A673 (cell line): Measurements from ENCODE around the gene WASF2. TPM values are rescaled to one million over a fixed set of nuclear protein-coding genes. Genes with fewer than 3 reads are reported as not detected.
"Not testable (repeated sequence)": the region's sequence is repeated elsewhere in the genome, so short reads cannot be mapped to it uniquely, and the experiment has no call there.

ENCODE experiments used
- Bru-seq: library from RNA; stranded (reverse); fragments of 400-500 nt; gene quantifications from one replicate; lab custom pipeline; 2021; lab: Mats Ljungman, UMichigan
- BruChase-seq, 2 experiments: library from RNA; stranded (reverse); fragments of 400-500 nt; gene quantifications; one replicate each; lab custom pipeline; 2021; lab: Mats Ljungman, UMichigan
- BruUV-seq: library from RNA; stranded (reverse); fragments of 400-500 nt; replicated peaks from 2 replicates; lab custom pipeline; 2021; lab: Mats Ljungman, UMichigan
- CTCF ChIA-PET: fragments of 300-600 bp; sonication (Branson Sonifier 250); formaldehyde crosslinking; loops from one replicate; lab custom pipeline; 2022; ENCODE audit warnings: antibody characterized with exemption; lab: Charles Lee
- POLR2A ChIA-PET: fragments of 300-600 bp; sonication (Branson Sonifier 250); formaldehyde crosslinking; loops from one replicate; lab custom pipeline; 2022; ENCODE audit warnings: antibody characterized with exemption; ENCODE audit not compliant: low non-redundant PET; lab: Charles Lee
- DNase-seq: peaks from one replicate; pipeline ENCODE4 v3.0.0-alpha.2; 2015; ENCODE audit warnings: low spot score
- H3K27ac ChIP-seq: fragments of 200-600 bp; sonication (generic); 2 replicates; pipeline ENCODE4 v1.5.1; 2016; ENCODE audit warnings: mixed run types, low read depth, mild to moderate bottlenecking, mixed read lengths, antibody characterized with exemption, low read length; ENCODE audit not compliant: poor library complexity, severe bottlenecking
- H3K27me3 ChIP-seq: fragments of 200-600 bp; sonication (generic); replicated peaks from 2 replicates; pipeline ENCODE4 v1.6.1; 2017; ENCODE audit warnings: mixed run types, low read depth, mild to moderate bottlenecking, mixed read lengths, antibody characterized with exemption, low read length; ENCODE audit not compliant: insufficient read depth, poor library complexity
- H3K36me3 ChIP-seq: fragments of 200-600 bp; sonication (generic); 2 replicates; pipeline ENCODE4 v1.6.1; 2016; ENCODE audit warnings: mixed run types, mild to moderate bottlenecking, mixed read lengths, antibody characterized with exemption, low read length; ENCODE audit not compliant: insufficient read depth, poor library complexity, severe bottlenecking
- H3K4me1 ChIP-seq: fragments of 200-600 bp; sonication (generic); 2 replicates; pipeline ENCODE4 v1.6.1; 2017; ENCODE audit warnings: mixed run types, mild to moderate bottlenecking, mixed read lengths, antibody characterized with exemption, low read length; ENCODE audit not compliant: insufficient read depth, poor library complexity, severe bottlenecking
- H3K4me3 ChIP-seq: fragments of 200-600 bp; sonication (generic); 2 replicates; pipeline ENCODE4 v1.5.1; 2016; ENCODE audit warnings: low read depth, mixed run types, mild to moderate bottlenecking, mixed read lengths, low read length; ENCODE audit not compliant: poor library complexity, severe bottlenecking
- H3K9me3 ChIP-seq: fragments of 200-600 bp; sonication (generic); 2 replicates; pipeline ENCODE4 v1.6.1; 2016; ENCODE audit warnings: mixed run types, low read depth, mild to moderate bottlenecking, mixed read lengths, antibody characterized with exemption, low read length; ENCODE audit not compliant: poor library complexity, severe bottlenecking
- CTCF ChIP-seq: fragments of 300-800, 200-600 bp; sonication (generic); conservative IDR thresholded peaks from 2 replicates; pipeline ENCODE4 v1.5.1; 2017; ENCODE audit warnings: low read depth, mild to moderate bottlenecking, antibody characterized with exemption, low read length, moderate library complexity, mixed read lengths
- EZH2 ChIP-seq: fragments of 200-600 bp; sonication (generic); IDR thresholded peaks from 2 replicates; pipeline ENCODE4 v1.6.1; 2017; ENCODE audit warnings: borderline replicate concordance, low read depth, mild to moderate bottlenecking, mixed read lengths, antibody characterized with exemption, low read length; ENCODE audit not compliant: poor library complexity, severe bottlenecking
- intact Hi-C: fragments of 100-400 bp; cut with micrococcal nuclease; formaldehyde crosslinking; loops from one replicate; pipeline ENCODE4 v1.10.0; 2022; ENCODE audit not compliant: unreplicated experiment
- long read RNA-seq: library from polyadenylated mRNA; stranded (forward); transcript quantifications from one replicate; pipeline ENCODE4 v2.0.0, GENCODE V29; 2022
- total RNA-seq: library from RNA; stranded (reverse); gene quantifications from 2 replicates; pipeline ENCODE4 v1.2.3, GENCODE V29; 2021

Gene WASF2
- total RNA-seq (131 and 133 TPM in 2 replicates), Bru-seq, nascent RNA (percentile 82 among the genes with signal in this experiment), BruChase-seq, experiment 1, labeled RNA remaining after a 2-hour chase (percentile 82 among the genes with signal in this experiment), BruChase-seq, experiment 2, labeled RNA remaining after a 6-hour chase (percentile 94 among the genes with signal in this experiment)
- long read RNA-seq, full-length matches to known transcripts: 76 of 147 reads
- long read RNA-seq, partial matches to known transcripts: 20 of 147 reads
- long read RNA-seq, other reads (novel, unspliced or antisense): 51 of 147 reads

- H3K9me3 ChIP-seq: no peaks in the 10 kb centered on the region
- ChIA-PET CTCF (interaction anchor here (1.4 kb wide), 1 partner anchor 74 kb away, joined by 4 read pairs; no protein-coding TSS in a partner anchor), POLR2A (no interaction called here)
- peak within 1 kb of the TSS; percentile 97 for H3K4me3 ChIP-seq
- DNase-seq: peak; percentile 99
- BruUV-seq: no TSS peak
- no peaks in the 10 kb centered on the region for H3K27me3 ChIP-seq
- H3K36me3 ChIP-seq: no peaks in the 10 kb centered on the region
- H3K27ac ChIP-seq: peak within 1 kb of the TSS; percentile 97
- TF ChIP-seq CTCF (no peak), EZH2 (no peak)
- intact Hi-C loops: no loop called here
- peaks cover 13% of the 10 kb centered on the region for H3K4me1 ChIP-seq
These were observed at the start of gene WASF2 for GRCh38 chr1:27489973-27490741. Gene WASF2, minus strand, starts transcription at chr1:27490167. Its CDS starts 61,277 bp downstream, at chr1:27428890.

- H3K36me3 ChIP-seq: no peaks in the 10 kb centered on the region
- CTCF ChIA-PET: no interaction called here
- TF ChIP-seq EZH2 (no peak), CTCF (no peak)
- no peak for DNase-seq
- no peak overlapping the region for H3K27ac ChIP-seq
- intact Hi-C loops: no loop called here
- H3K4me3 ChIP-seq: no peak overlapping the region
- H3K4me1 ChIP-seq: no peaks in the 10 kb centered on the region
- BruUV-seq: no TSS peak
- H3K27me3 ChIP-seq: no peaks in the 10 kb centered on the region
- no peaks in the 10 kb centered on the region for H3K9me3 ChIP-seq
- POLR2A ChIA-PET: no interaction called here
These were observed 48.8 kb upstream of the WASF2 start for GRCh38 chr1:27538793-27539192.

- H3K27ac ChIP-seq, H3K36me3 ChIP-seq, H3K9me3 ChIP-seq, H3K4me3 ChIP-seq, POLR2A ChIA-PET, intact Hi-C loops, H3K4me1 ChIP-seq, DNase-seq, H3K27me3 ChIP-seq, BruUV-seq: not testable (repeated sequence)
- CTCF ChIA-PET: interaction anchor here (0.7 kb wide), 1 partner anchor 154 kb away, joined by 3 read pairs; no protein-coding TSS in a partner anchor
These were observed 48.3 kb upstream of the WASF2 start for GRCh38 chr1:27538305-27538676.
